ENCODE results near the gene TCF12. TPM values are rescaled to one million over a fixed set of nuclear protein-coding genes. Genes with fewer than 3 reads are reported as not detected.

The TCF12 gene
- total RNA-seq, 4 donors from 2014 or later: 93.9 to 165 (median 111) TPM

DNA sequence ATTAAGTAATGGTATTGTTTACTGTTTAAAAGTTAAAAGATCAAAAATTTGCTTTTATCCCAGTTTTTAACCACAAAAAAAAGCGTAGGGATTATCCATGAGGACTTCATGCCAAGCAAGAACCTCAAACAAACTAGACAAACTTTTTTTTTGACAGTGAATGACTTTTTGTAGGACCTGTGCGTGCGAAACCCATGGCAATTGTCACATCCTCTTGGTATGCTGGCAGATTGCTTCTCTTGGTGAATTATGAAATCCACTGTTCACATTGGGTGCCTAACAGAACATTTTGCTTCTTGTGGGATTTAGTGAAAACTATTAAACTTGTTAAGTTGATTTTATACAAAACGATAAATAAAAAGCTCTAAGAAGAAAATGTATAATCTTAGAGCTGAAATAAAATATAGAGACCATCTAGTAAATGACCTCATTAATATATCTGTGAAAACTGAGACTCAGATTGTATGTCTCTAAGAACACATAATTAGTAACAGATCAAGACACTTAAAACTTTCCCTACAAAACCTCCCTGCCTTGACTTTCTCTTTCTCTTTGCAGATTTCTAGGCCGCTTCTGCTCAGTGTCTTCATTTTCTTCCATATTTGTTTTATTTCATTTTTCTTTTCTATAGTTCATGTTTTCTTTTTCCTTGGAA lies 370.6 kb downstream of the TCF12 start:
- no peak for DNase-seq (ENCODE audit: low spot score)
- no peak for ATAC-seq (ENCODE audit: low FRiP score)
- TF ChIP-seq, protein P1, sequence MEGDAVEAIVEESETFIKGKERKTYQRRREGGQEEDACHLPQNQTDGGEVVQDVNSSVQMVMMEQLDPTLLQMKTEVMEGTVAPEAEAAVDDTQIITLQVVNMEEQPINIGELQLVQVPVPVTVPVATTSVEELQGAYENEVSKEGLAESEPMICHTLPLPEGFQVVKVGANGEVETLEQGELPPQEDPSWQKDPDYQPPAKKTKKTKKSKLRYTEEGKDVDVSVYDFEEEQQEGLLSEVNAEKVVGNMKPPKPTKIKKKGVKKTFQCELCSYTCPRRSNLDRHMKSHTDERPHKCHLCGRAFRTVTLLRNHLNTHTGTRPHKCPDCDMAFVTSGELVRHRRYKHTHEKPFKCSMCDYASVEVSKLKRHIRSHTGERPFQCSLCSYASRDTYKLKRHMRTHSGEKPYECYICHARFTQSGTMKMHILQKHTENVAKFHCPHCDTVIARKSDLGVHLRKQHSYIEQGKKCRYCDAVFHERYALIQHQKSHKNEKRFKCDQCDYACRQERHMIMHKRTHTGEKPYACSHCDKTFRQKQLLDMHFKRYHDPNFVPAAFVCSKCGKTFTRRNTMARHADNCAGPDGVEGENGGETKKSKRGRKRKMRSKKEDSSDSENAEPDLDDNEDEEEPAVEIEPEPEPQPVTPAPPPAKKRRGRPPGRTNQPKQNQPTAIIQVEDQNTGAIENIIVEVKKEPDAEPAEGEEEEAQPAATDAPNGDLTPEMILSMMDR (IDR thresholded peaks at IDR 0.05): no peak

DNA sequence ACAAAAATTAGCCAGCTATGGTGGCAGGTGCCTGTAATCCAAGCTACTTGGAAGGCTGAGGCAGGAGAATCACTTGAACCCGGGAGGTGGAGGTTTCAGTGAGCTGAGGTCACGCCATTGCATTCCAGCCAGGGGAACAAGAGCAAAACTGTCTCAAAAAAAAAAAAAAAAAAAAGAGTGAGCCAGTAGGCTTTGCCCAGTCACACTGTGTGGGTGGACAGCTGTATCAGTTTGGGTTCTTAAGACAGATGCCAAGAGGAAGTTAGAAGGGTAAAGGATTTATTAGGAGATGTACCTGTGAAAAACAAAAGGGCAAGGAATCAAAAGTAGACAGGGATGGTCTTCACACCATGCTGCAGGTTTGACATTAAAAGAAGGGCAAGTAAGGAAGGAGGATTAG lies 371.7 kb downstream of the TCF12 start:
- ATAC-seq (ENCODE audit: low FRiP score) (no peak), DNase-seq (ENCODE audit: low spot score) (no peak)
- TF ChIP-seq, protein P1 (IDR thresholded peaks at IDR 0.05): no peak

DNA sequence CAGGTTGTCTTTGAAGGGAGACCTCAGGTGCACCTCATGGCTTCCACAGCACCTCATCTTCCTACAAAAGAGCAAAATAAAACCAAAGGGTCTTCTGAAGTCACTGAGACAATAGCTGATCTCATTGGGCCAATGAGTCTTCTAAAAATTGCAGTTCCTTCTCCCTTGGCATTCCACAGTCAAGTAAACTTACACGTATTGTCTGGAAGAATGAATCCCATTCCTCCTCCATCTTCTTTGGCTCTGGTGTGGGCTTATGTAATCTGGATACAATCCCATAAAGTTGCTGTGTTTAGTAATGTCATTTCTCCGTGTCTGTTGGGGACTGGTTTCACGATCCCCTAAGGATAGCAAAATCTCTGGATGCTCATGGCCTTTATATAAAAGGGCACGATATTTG lies 372.4 kb downstream of the TCF12 start:
- TF ChIP-seq, protein P1 (IDR thresholded peaks at IDR 0.05): no peak
- DNase-seq (ENCODE audit: low spot score) (no peak), ATAC-seq (ENCODE audit: low FRiP score) (no peak)

DNA sequence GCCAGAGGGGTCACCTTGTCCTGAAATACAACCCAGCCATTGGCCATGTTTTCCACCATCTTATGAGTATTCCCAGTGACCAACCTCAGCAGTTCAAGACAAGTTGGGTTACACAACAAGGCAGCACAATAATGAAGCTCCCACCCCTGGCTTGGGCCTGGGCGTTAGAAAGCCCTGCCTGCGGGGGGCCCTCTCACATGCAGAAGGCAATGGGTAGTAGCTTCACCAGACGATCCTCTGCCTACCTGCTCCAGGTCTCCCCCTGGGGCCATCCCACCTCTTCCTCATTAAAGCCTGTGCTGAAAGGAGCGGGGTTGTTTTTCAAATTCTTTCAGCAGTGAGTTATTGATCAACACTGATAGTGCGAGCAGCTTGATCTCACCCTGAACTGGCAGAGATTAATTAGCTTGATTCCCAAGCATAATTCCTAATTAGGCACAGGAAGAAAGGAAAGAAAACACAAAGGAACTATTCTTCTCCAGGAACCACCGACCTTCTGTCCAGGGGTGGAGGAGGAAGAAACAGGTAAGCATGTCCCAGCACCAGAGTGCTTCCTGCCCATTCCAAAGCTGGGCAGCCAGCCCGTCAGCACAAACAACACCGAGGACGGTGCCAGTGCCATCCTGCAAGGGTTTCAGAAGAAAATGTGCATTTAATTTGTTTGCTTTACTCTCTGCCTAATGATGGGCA lies 378.2 kb downstream of the TCF12 start:
- DNase-seq (ENCODE audit: low spot score): no peak
- TF ChIP-seq, protein P1 (IDR thresholded peaks at IDR 0.05): no peak
- ATAC-seq (ENCODE audit: low FRiP score): no peak

DNA sequence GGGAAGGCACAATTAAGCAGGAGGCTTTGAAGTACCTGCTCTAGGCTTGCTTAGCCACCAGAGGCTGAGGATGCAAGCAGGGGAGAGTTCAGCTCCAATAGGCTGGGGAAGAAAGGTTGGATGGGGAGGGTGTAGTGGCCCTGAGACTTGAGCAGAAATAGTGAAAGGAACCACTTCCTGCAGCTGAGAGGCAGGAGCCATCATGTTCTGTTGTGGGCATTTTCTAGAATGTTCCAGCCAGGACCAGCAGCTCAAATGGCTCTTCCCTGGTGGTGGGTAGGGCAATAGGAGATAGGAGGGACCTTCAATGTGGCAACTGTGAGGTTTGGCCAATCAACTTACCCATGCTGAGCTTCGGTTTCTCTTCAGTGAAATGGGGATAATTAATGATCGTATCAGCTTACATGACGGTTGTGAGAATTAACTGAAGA lies 378.7 kb downstream of the TCF12 start:
- DNase-seq (ENCODE audit: low spot score) (no peak), ATAC-seq (ENCODE audit: low FRiP score) (no peak)
- TF ChIP-seq, protein P1 (IDR thresholded peaks at IDR 0.05): no peak

DNA sequence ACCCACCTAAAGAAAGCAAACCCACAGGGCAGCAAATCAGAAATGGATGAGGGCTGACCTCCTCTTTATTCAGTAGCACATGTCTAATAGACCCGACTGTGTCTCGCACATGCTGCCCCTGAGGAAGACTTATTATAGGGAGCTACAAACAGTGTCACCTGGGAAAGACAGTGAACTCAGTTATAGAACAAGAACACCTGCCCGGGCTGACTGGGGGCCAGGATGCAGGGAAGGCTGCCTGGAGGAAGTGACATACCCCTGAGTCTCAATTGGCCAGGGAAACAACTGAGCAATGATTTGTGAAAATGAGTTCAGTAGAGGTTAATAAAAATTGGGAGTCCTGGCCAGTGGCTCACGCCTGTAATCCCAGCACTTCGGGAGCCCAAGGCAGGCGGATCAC lies 379.2 kb downstream of the TCF12 start:
- DNase-seq (ENCODE audit: low spot score) (no peak), ATAC-seq (ENCODE audit: low FRiP score) (no peak)
- TF ChIP-seq, protein P1 (IDR thresholded peaks at IDR 0.05): no peak

DNA sequence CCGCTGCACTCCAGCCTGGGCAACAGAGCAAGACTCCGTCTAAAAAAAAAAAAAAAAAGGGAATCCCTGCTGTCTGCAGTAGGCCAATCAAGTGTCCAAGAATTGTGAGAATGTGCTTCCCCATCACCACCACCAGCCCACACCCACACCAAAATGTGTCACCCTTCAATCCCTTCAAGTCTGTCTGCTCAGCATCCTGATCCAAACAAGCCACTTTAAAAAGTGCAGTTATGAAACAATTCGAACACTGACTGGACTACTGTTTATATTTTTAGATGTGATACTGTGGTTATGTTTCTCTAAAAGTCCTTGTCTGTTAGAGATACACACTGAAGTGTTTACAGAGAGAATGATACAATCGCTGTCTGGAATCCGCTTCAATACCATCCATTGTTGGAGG lies 379.8 kb downstream of the TCF12 start:
- TF ChIP-seq, protein P1 (IDR thresholded peaks at IDR 0.05): no peak
- DNase-seq (ENCODE audit: low spot score) (no peak), ATAC-seq (ENCODE audit: low FRiP score) (no peak)
